ENCODE data around the gene CFHR4. TPM values are rescaled to one million over a fixed set of nuclear protein-coding genes. Genes with fewer than 3 reads are reported as not detected.

CFHR4 gene
- total RNA-seq, 3 donors from 2014 or later = not detected

- H3K27me3 ChIP-seq = no peaks in the 10 kb centered on the region
- no peak for DNase-seq (ENCODE audit: low spot score in 2 of 2)
- intact Hi-C loops (cut with DNase I; ENCODE audit: low total_unique reads) = no loop called here
- TF ChIP-seq POLR2AphosphoS5 (IDR thresholded peaks at IDR 0.05) (no peak), POLR2A (IDR thresholded peaks at IDR 0.05) (no peak)
- H3K4me3 ChIP-seq = no peak overlapping the region
- H3K9me3 ChIP-seq = peaks cover 0 to 3% of the 10 kb centered on the region in 2 donors
- no peaks in the 10 kb centered on the region for H3K4me1 ChIP-seq
- H3K36me3 ChIP-seq = no peaks in the 10 kb centered on the region
- no peak overlapping the region for H3K27ac ChIP-seq
These were observed 73.0 kb downstream of the CFHR4 start for GRCh38 chr1:196960854-196961253.

Other genes starting within 250 kb of the CFHR4 start
- gene CFH, start 236.0 kb upstream of the CFHR4 start, total RNA-seq = 100 to 1,000 TPM in 1 of 3 donors, 10 to 100 TPM in 2; 59.7 to 266 (median 82.3) TPM
- gene CFHR3, start 113.2 kb upstream of the CFHR4 start, total RNA-seq = not detected
- gene CFHR1, start 68.3 kb upstream of the CFHR4 start, total RNA-seq = not detected
- gene CFHR2, start 55.7 kb downstream of the CFHR4 start, total RNA-seq = not detected
- gene CFHR5, start 89.5 kb downstream of the CFHR4 start, total RNA-seq = not detected
- gene F13B, start 179.2 kb downstream of the CFHR4 start, total RNA-seq = not detected